Liver (tissue), 9 donors: ENCODE results near the gene PSMA5. TPM values are rescaled to one million over a fixed set of nuclear protein-coding genes. Genes with fewer than 3 reads are reported as not detected.

Experiments
- DNase-seq: peaks from one replicate; pipeline ENCODE4 v3.0.0-alpha.2; 2017; ENCODE audit warnings: low spot score
- H3K27ac ChIP-seq, 2 donors: one replicate each; pipeline ENCODE4 v1.7.0; 2013; ENCODE audit warnings: inconsistent platforms in 2 of 2, low read length in 2 of 2, control low read depth in 1 of 2, low read depth in 1 of 2, mild to moderate bottlenecking in 1 of 2
- H3K27me3 ChIP-seq, 4 donors: one replicate each; pipeline versions ENCODE4 v1.6.1 to v1.7.0; 2013; ENCODE audit warnings: low read length in 3 of 4, inconsistent platforms in 1 of 4, mild to moderate bottlenecking in 1 of 4, moderate library complexity in 1 of 4; ENCODE audit not compliant: control insufficient read depth in 4 of 4, insufficient read depth in 4 of 4
- H3K36me3 ChIP-seq, 4 donors: one replicate each; pipeline versions ENCODE4 v1.6.1 to v1.7.0; 2013; ENCODE audit warnings: low read length in 3 of 4, mild to moderate bottlenecking in 3 of 4, low read depth in 1 of 4, moderate library complexity in 1 of 4; ENCODE audit not compliant: control insufficient read depth in 4 of 4, insufficient read depth in 3 of 4
- H3K4me1 ChIP-seq, 4 donors: one replicate each; pipeline versions ENCODE4 v1.6.1 to v1.7.0; 2013; ENCODE audit warnings: low read length in 3 of 4, mild to moderate bottlenecking in 3 of 4, moderate library complexity in 1 of 4; ENCODE audit not compliant: control insufficient read depth in 4 of 4, insufficient read depth in 4 of 4
- H3K4me3 ChIP-seq, 3 donors: one replicate each; pipeline versions ENCODE4 v1.6.1 to v1.7.0; 2013; ENCODE audit warnings: low read length in 3 of 3, control low read depth in 1 of 3, low read depth in 1 of 3, mild to moderate bottlenecking in 1 of 3
- H3K9ac ChIP-seq, 2 donors: one replicate each; pipeline ENCODE4 v1.7.0; 2013; ENCODE audit warnings: low read length in 2 of 2, mild to moderate bottlenecking in 2 of 2, moderate library complexity in 2 of 2, control low read depth in 1 of 2, low read depth in 1 of 2
- H3K9me3 ChIP-seq, 4 donors: one replicate each; pipeline versions ENCODE4 v1.6.1 to v1.7.0; 2013; ENCODE audit warnings: low read length in 3 of 4; ENCODE audit not compliant: control insufficient read depth in 4 of 4
- CTCF ChIP-seq: fragments of 150-350 bp; IDR thresholded peaks from 2 replicates; pipeline ENCODE4 v1.5.1; 2017; ENCODE audit warnings: improper control_type of control experiment, low read depth, low read length; ENCODE audit not compliant: missing input control
- EGR1 ChIP-seq, 2 donors: IDR thresholded peaks; 2 replicates each; pipeline ENCODE4 v1.6.1; 2016 to 2018; ENCODE audit warnings: antibody characterized with exemption in 2 of 2, low read depth in 2 of 2
- FOXA1 ChIP-seq: IDR thresholded peaks from 2 replicates; pipeline ENCODE4 v1.6.1; 2016; ENCODE audit warnings: antibody characterized with exemption
- FOXA2 ChIP-seq: IDR thresholded peaks from 2 replicates; pipeline ENCODE4 v1.6.1; 2016; ENCODE audit warnings: antibody characterized with exemption
- GABPA ChIP-seq, 2 donors: IDR thresholded peaks in 1 of 2; conservative IDR thresholded peaks in 1 of 2; 2 replicates each; pipeline ENCODE4 v1.6.1; 2016; ENCODE audit warnings: antibody characterized with exemption in 2 of 2, mild to moderate bottlenecking in 1 of 2, moderate library complexity in 1 of 2
- HNF4A ChIP-seq, 2 donors: conservative IDR thresholded peaks; 2 replicates each; pipeline ENCODE4 v1.6.1; 2016; ENCODE audit warnings: antibody characterized with exemption in 2 of 2, mild to moderate bottlenecking in 2 of 2
- HNF4G ChIP-seq: IDR thresholded peaks from 2 replicates; pipeline ENCODE4 v1.6.1; 2016; ENCODE audit warnings: antibody characterized with exemption
- JUND ChIP-seq, 2 donors: IDR thresholded peaks; 2 replicates each; pipeline ENCODE4 v1.6.1; 2016; ENCODE audit warnings: antibody characterized with exemption in 2 of 2
- NR2F2 ChIP-seq: IDR thresholded peaks from 2 replicates; pipeline ENCODE4 v1.6.1; 2016; ENCODE audit warnings: antibody characterized with exemption
- RXRA ChIP-seq, 2 donors: IDR thresholded peaks; 2 replicates each; pipeline ENCODE4 v1.6.1; 2017 to 2018; ENCODE audit warnings: antibody characterized with exemption in 2 of 2, mild to moderate bottlenecking in 1 of 2
- SP1 ChIP-seq: IDR thresholded peaks from 2 replicates; pipeline ENCODE4 v1.6.1; 2018; ENCODE audit warnings: antibody characterized with exemption, mild to moderate bottlenecking
- TAF1 ChIP-seq: conservative IDR thresholded peaks from 2 replicates; pipeline ENCODE4 v1.6.1; 2016; ENCODE audit warnings: antibody characterized with exemption, mild to moderate bottlenecking
- YY1 ChIP-seq: IDR thresholded peaks from 2 replicates; pipeline ENCODE4 v1.6.1; 2016; ENCODE audit warnings: antibody characterized with exemption, mild to moderate bottlenecking
- WGBS: extraction: QIAGEN DNeasy Blood & Tissue Kit; methylation state at CpG from one replicate; pipeline ENCODE4 v1.1.7; 2013; 5-methylcytosine and 5-hydroxymethylcytosine counted together
- polyA plus RNA-seq, 2 donors: library from polyadenylated mRNA; stranded (reverse) in 1 of 2; unstranded in 1 of 2; fragments of 200-250 nt in 1 of 2; fragments of >200 nt in 1 of 2; fragmentation: Nextera tagmentation in 1 of 2; extraction: Ambion mirVana in 1 of 2; gene quantifications; one replicate each; pipeline versions ENCODE4 v1.2.1 to v1.2.3, GENCODE V29; 2013 to 2015
- total RNA-seq, 2 donors: library from RNA; depleted of rRNA; stranded (reverse); fragments of >200 nt; gene quantifications; one replicate each; pipeline ENCODE4 v1.2.3, GENCODE V29; 2014
- TF ChIP-seq, protein P1 (sequence below): IDR thresholded peaks from 2 replicates; pipeline ENCODE4 v1.6.1; 2016; ENCODE audit warnings: antibody characterized with exemption
- TF ChIP-seq, protein P2 (sequence below): IDR thresholded peaks from 2 replicates; pipeline ENCODE4 v1.6.1; 2016; ENCODE audit warnings: antibody characterized with exemption
- TF ChIP-seq, protein P3 (sequence below): IDR thresholded peaks from 2 replicates; pipeline ENCODE4 v1.6.1; 2016; ENCODE audit warnings: antibody characterized with exemption
- TF ChIP-seq, protein P4 (sequence below): IDR thresholded peaks from 2 replicates; pipeline ENCODE4 v1.6.1; 2016; ENCODE audit warnings: antibody characterized with exemption, mild to moderate bottlenecking
- donor health status: healthy.
- donor health status: healthy.
- donor health status: healthy.
- donor health status: healthy.
- donor health status: healthy.

Gene PSMA5
- total and polyA plus RNA-seq, 4 donors: 26.3 to 88.6 (median 67.9) TPM

DNA sequence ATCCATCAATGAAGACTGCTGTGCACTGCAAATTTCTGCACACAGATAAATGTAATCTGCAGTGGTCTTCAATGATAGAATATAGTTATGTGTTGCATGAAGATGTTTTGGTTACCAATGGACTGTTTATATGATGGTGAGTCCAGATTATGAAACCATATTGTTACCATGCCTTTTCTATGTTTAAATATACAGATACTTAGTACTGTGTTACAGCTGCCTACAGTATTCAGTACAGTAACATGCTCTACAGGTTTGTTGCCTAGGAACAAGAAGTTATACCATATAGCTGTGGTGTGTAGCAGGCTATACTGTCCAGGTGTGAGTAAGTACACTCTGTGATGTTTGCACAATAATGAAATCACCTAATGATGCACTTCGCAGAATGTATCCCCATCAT, 69.3 kb downstream of the PSMA5 start:
- Histone ChIP-seq H3K27ac (no peak overlapping the region), H3K4me3 (no peak overlapping the region), H3K36me3 (no peaks in the 10 kb centered on the region), H3K4me1 (no peaks in the 10 kb centered on the region), H3K9me3 (no peaks in the 10 kb centered on the region), H3K9ac (no peak overlapping the region), H3K27me3 (no peaks in the 10 kb centered on the region)
- 90% methylated on average over 1 of the region's 1 CpG for WGBS
- DNase-seq: no peak
- TF ChIP-seq TAF1 (no peak), YY1 (no peak)

- 75% methylated on average over 1 of the region's 1 CpG for WGBS
- no peaks in the 10 kb centered on the region for H3K27me3 ChIP-seq
- DNase-seq: no peak
- H3K9me3 ChIP-seq: no peaks in the 10 kb centered on the region
- H3K9ac ChIP-seq: no peak overlapping the region
- H3K4me1 ChIP-seq: no peaks in the 10 kb centered on the region
- no peak overlapping the region for H3K4me3 ChIP-seq
- TF ChIP-seq SP1: no peak
- TF ChIP-seq TAF1: no peak
- TF ChIP-seq HNF4G: no peak
- TF ChIP-seq JUND (IDR thresholded peaks at IDR 0.05): no peak
- TF ChIP-seq, protein P1, sequence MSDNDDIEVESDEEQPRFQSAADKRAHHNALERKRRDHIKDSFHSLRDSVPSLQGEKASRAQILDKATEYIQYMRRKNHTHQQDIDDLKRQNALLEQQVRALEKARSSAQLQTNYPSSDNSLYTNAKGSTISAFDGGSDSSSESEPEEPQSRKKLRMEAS: no peak
- TF ChIP-seq GABPA (IDR thresholded peaks at IDR 0.05 in 1 of 2, conservative IDR thresholded peaks at IDR 0.05 in 1 of 2): no peak
- TF ChIP-seq HNF4A (conservative IDR thresholded peaks at IDR 0.05): no peak
- TF ChIP-seq NR2F2: no peak
- no peak for TF ChIP-seq CTCF
- TF ChIP-seq, protein P2, sequence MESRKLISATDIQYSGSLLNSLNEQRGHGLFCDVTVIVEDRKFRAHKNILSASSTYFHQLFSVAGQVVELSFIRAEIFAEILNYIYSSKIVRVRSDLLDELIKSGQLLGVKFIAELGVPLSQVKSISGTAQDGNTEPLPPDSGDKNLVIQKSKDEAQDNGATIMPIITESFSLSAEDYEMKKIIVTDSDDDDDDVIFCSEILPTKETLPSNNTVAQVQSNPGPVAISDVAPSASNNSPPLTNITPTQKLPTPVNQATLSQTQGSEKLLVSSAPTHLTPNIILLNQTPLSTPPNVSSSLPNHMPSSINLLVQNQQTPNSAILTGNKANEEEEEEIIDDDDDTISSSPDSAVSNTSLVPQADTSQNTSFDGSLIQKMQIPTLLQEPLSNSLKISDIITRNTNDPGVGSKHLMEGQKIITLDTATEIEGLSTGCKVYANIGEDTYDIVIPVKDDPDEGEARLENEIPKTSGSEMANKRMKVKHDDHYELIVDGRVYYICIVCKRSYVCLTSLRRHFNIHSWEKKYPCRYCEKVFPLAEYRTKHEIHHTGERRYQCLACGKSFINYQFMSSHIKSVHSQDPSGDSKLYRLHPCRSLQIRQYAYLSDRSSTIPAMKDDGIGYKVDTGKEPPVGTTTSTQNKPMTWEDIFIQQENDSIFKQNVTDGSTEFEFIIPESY: no peak
- no peak for TF ChIP-seq YY1
- no peak for TF ChIP-seq FOXA1
- H3K27ac ChIP-seq: no peak overlapping the region
- H3K36me3 ChIP-seq: no peaks in the 10 kb centered on the region
These were observed 69.7 kb downstream of the PSMA5 start for GRCh38 chr1:109356505-109356904.

GRCh38 chr1:109354929-109355328, 71.3 kb downstream of the PSMA5 start:
- DNase-seq: no peak
- WGBS: 97% methylated on average over 3 of the region's 3 CpGs

More at GRCh38 chr1:109354929-109355328, 71.3 kb downstream of the PSMA5 start:
- Histone ChIP-seq H3K36me3 (no peaks in the 10 kb centered on the region), H3K9ac (no peak overlapping the region), H3K4me1 (no peaks in the 10 kb centered on the region), H3K27ac (no peak overlapping the region), H3K9me3 (no peaks in the 10 kb centered on the region), H3K27me3 (no peaks in the 10 kb centered on the region), H3K4me3 (no peak overlapping the region)
- TF ChIP-seq RXRA (IDR thresholded peaks at IDR 0.05) (no peak), JUND (IDR thresholded peaks at IDR 0.05) (no peak), CTCF (no peak), FOXA2 (no peak), YY1 (no peak), EGR1 (IDR thresholded peaks at IDR 0.05; ENCODE audit: low read depth in 2 of 2) (no peak), NR2F2 (no peak), FOXA1 (no peak)
- TF ChIP-seq, protein P3, sequence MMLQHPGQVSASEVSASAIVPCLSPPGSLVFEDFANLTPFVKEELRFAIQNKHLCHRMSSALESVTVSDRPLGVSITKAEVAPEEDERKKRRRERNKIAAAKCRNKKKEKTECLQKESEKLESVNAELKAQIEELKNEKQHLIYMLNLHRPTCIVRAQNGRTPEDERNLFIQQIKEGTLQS: no peak
- TF ChIP-seq, protein P4, sequence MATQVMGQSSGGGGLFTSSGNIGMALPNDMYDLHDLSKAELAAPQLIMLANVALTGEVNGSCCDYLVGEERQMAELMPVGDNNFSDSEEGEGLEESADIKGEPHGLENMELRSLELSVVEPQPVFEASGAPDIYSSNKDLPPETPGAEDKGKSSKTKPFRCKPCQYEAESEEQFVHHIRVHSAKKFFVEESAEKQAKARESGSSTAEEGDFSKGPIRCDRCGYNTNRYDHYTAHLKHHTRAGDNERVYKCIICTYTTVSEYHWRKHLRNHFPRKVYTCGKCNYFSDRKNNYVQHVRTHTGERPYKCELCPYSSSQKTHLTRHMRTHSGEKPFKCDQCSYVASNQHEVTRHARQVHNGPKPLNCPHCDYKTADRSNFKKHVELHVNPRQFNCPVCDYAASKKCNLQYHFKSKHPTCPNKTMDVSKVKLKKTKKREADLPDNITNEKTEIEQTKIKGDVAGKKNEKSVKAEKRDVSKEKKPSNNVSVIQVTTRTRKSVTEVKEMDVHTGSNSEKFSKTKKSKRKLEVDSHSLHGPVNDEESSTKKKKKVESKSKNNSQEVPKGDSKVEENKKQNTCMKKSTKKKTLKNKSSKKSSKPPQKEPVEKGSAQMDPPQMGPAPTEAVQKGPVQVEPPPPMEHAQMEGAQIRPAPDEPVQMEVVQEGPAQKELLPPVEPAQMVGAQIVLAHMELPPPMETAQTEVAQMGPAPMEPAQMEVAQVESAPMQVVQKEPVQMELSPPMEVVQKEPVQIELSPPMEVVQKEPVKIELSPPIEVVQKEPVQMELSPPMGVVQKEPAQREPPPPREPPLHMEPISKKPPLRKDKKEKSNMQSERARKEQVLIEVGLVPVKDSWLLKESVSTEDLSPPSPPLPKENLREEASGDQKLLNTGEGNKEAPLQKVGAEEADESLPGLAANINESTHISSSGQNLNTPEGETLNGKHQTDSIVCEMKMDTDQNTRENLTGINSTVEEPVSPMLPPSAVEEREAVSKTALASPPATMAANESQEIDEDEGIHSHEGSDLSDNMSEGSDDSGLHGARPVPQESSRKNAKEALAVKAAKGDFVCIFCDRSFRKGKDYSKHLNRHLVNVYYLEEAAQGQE: no peak
